Activated T-cell treated with anti-CD3 and anti-CD28 coated beads, Interleukin-2, amount 50 U/mL, for 1 hour (primary cell): ENCODE measurements around the gene UTP11.
"Not testable (repeated sequence)": the region's sequence is repeated elsewhere in the genome, so short reads cannot be mapped to it uniquely, and the experiment has no call there.

Source experiments
- DNase-seq: peaks from one replicate; pipeline ENCODE4 v3.0.0-alpha.2; 2020

The UTP11 gene, protein sequence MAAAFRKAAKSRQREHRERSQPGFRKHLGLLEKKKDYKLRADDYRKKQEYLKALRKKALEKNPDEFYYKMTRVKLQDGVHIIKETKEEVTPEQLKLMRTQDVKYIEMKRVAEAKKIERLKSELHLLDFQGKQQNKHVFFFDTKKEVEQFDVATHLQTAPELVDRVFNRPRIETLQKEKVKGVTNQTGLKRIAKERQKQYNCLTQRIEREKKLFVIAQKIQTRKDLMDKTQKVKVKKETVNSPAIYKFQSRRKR

GRCh38 chr1:38012363-38013226 lies at the start of gene UTP11:
TSS of gene UTP11 (plus strand) at chr1:38012734. CDS start at chr1:38012803, 69 bp downstream.
- peak; percentile 85 for DNase-seq

- not testable (repeated sequence) for DNase-seq
These were observed 48.4 kb upstream of the UTP11 start for GRCh38 chr1:37964106-37964505.

DNA sequence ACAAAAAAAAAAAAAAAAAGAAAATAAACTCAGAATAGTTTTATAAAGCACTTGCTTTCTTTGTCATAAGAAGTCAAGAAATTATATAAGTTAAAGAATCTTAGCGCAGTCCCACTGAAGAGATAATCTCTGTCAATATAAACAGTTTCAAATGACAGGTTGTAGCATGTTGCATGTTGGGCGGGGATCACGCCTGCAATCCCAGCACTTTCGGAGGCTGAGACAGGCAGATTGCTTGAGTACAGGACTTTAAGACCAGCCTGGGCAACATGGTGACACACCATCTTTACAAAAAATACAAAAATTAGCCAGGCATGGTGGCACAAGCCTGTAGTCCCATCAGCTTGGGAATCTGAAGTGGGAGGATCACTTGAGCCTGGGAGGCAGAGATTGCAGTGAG lies 47.2 kb upstream of the UTP11 start:
- no peak for DNase-seq

DNA sequence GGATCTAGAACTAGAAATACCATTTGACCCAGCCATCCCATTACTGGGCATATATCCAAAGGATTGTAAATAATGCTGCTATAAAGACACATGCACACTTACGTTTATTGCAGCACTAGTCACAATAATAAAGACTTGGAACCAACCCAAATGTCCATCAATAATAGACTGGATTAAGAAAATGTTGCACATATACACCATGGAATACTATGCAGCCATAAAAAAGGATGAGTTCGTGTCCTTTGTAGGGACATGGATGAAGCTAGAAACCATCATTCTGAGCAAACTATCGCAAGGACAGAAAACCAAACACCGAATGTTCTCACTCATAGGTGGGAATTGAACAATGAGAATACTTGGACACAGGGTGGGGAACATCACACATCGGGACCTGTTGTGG lies 38.9 kb upstream of the UTP11 start:
- DNase-seq, result not testable (repeated sequence)

- no peak for DNase-seq
These were observed 38.0 kb upstream of the UTP11 start for GRCh38 chr1:37974567-37974966.

DNA sequence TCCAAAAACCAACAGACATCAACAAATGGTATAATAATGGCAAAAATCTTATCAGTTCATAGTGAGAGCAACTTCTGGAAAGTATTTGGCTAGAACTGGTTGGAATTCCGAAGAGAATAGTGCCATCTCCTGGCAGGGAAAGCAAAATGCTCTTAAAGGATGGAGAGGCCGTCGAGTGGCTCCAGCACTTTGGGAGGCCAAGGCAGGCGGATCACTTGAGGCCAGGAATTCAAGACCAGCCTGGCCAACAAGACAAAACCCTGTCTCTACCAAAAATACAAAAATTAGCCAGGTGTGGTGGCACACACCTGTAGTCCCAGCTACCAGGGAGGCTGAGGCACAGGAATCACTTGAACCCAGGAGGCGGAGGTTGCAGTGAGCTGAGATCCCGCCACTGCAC lies 37.5 kb upstream of the UTP11 start:
- DNase-seq, result not testable (repeated sequence)

DNA sequence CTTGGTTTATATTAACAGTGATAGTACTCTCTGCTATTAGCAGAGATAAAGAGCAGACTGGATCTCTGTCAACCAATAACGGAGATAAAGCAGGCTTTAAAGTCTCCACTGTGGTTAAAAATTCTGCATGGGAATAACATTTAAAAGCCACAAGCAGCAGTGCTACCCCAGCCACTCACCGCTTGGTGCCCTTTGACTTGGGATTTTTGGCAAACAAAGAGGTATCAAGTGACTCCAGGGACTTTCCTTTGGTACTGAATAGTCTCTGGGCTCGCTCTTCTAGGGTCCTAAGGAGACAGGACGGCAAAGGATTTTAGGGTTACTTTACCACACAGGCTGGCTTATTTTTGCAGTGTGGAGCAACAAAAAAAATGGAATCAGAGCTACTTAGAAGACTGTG lies 34.0 kb upstream of the UTP11 start:
- DNase-seq, result no peak

GRCh38 chr1:37983546-37983945 lies 29.0 kb upstream of the UTP11 start:
- DNase-seq, result no peak

DNA sequence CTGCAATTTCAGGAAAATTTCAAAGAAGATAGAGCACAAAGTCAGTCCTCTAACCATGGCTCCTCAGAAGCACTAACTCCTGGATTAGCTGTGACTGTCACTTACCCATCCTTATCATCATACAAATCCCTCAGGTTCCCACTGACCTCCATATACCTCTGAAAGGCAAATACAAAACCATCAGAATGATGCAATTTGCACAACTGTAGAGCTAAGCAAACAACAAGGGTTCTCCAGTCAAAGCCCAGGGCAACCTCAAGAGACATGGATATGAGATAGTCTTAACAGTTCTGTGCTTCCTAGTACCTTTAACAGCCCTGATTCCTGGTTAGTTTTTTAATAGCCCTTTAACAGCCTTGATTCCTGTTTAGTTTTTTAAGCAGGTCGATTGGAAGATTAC lies 24.9 kb upstream of the UTP11 start:
- DNase-seq, result no peak

GRCh38 chr1:37989361-37989930 lies 23.1 kb upstream of the UTP11 start:
- no peak for DNase-seq

GRCh38 chr1:37994886-37995566 lies 17.5 kb upstream of the UTP11 start:
- no peak for DNase-seq

DNA sequence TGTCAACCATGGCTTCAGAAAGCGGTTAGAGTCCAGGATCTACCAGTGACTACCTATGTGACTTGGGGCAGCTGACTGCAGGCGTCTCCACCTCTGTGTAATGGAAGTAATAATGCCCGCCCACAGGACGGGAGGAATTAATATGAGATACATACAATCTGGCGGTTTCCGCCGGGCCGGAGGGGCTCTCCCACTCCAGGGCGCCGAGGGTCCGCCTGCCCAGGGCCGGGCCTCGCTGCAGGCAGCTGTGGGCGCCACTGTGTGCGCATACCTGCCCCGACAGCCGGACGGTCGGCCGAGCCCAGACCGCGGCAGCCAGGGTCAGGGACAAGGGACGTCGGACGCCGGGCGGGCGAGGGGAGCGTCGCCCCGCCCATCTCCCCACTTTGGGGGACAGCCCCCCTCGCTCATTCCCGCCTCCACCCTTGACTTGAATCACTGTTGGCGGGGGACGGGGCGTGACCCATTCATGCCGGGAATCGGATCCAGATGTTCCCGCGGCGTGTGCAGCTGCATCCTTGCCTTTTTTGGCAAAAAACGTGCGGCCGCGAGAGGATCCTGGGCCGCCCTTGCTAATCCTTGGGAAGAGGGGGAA lies 16.7 kb upstream of the UTP11 start:
- no peak for DNase-seq

DNA sequence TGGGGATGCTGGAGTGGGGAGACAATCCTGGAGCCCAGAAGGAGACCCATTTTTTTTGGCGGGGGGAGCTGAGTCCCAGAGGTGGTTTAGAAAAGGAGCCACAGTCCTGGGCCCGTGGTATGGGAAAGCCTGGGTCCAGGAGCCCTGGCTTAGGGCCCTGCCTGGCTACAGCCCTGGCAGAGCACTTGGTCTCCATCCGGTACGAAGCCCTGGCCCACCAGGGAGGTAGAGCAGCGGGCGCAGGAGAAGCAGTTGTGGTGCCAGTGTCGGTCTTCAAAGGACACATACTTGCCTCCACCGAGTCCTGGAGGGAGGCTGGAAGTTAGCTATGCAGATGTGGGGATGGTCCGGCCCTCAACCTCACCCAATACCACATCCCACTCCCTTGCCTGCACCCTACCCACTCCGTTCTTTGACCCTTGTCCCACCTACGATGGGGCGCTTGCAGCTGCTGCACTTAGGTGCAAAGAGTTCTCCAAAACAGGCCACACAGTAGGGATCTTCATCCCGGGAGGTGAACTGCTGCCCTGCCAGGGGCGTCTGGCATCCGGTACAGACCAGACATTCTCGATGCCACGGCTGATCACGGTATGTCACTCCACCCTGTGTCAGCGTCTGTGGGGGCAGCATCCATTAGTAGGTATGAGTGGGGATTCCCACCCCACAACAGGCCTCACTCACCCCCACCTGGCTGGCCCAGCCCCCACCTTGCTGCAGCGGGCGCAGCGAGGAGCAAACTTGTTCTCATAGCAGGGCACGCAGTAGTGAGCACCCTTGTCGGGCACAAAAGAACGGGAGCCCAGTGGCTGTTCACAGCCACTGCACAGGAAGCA lies 15.1 kb upstream of the UTP11 start:
- DNase-seq, result no peak

DNA sequence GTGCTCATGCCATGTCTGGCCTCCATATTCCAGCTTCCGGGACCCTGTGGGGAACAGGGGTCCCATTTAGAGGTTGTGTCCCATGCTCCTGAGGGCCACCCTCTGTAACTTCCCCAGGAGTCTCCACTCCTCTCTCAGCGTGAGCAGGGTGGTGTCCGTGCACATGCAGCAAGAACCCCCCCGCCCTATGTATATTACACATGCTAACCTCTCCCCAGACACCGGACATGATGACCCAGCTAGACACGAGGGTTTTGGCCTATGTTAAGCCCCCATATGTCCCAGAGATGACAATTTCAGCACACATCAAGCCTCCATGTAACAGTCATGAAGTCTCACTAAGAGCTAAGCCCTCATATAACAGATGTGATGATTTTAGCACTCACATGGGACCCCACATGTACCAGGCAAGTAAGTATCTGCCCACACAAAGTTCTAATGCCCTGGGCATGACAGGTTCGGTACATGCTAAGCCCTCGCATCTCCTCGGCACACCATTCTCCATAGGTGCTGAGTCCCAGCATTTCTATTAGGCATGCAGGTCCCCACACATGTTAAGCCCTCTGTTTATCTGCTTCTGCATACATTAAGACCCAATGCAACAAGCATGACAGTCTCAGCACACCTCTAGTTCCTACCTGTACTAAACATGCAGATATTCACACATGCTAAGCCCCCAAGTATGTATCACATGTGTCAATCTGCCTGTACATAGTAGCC lies 14.3 kb upstream of the UTP11 start:
- DNase-seq, result no peak

- DNase-seq, result no peak
These were observed 13.6 kb upstream of the UTP11 start for GRCh38 chr1:37998913-37999429.

GRCh38 chr1:37999430-38000232 lies 12.9 kb upstream of the UTP11 start:
- DNase-seq, result no peak

DNA sequence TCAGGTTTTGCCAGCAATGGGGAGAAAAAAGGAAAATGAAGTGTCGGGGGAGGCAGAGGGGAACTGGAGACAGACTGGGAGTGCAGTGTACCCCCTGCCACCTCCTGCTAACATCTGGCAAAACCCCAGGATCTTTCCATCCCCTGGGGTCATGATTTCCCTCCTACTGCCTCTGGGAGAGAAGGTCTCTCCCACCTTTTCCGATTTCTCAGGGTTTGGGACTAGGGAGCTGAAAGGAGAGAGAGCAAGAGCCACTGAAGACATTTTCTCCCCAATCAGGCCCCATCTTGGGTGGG lies 12.4 kb upstream of the UTP11 start:
- DNase-seq, result no peak

DNA sequence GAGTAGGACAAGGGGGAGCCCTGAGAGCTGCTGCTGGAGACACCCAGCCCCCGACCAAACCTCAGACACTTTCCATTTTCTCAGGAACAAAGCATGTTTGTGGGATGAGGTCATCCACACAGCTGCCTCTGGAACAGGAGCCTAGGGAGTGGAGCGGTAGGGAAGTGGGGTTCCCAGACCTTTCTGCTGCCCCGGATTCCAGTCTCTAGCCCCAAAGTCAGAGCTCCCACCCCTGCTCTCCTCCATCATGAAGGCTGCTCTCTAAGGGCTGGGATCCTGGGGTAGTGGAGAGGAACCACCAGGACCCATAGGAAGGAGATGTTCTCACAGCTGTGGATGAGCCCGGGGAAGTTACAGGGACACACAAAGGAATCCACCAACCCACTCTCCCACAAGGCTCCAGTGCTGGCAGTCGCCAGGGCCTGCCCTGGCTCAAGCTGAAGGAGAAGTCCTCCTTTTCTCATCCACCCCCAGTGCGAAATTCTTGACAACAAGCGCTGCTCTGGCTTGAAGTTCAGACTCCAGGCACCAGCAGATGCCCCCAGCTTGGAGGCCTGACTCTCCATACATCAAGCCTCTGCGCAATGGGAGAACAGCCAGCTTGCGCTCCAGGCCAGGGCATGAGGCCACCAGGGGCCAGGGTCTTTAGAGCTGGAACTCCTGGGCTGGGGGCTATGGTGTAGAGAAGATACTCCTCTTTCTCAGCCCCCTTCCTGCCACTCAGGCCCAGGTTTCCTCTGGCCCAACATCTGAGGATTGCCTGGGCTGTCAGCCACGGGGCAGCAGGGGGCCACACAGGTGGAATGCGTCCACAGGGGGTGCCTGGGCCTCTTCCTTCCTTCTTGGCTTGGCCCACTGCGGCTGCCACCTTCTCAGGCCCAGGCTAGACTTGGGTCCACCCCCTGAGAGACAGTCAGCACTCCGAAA lies 11.7 kb upstream of the UTP11 start:
- no peak for DNase-seq
